Sigmoid colon (tissue), 7 donors: ENCODE results near the gene MTFP1. TPM values are rescaled to one million over a fixed set of nuclear protein-coding genes. Genes with fewer than 3 reads are reported as not detected.

Experiments used
- DNase-seq: peaks from one replicate; pipeline ENCODE4 v3.0.0-alpha.2; 2019
- H3K27ac ChIP-seq, 4 donors: fragments of 200-600 bp; sonication (generic); one replicate each; pipeline ENCODE4 v1.5.1; 2016 to 2019; ENCODE audit warnings: mild to moderate bottlenecking in 1 of 4
- H3K27me3 ChIP-seq, 3 donors: fragments of 200-600 bp; sonication (generic); one replicate each; pipeline ENCODE4 v1.5.1; 2019; ENCODE audit warnings: mild to moderate bottlenecking in 1 of 3
- H3K36me3 ChIP-seq, 4 donors: fragments of 200-600 bp; sonication (generic); one replicate each; pipeline ENCODE4 v1.5.1; 2016 to 2019
- H3K4me1 ChIP-seq, 4 donors: fragments of 200-600 bp; sonication (generic); one replicate each; pipeline ENCODE4 v1.5.1; 2017 to 2019
- H3K4me3 ChIP-seq, 4 donors: fragments of 200-600 bp; sonication (generic); one replicate each; pipeline ENCODE4 v1.5.1; 2017 to 2019; ENCODE audit warnings: mild to moderate bottlenecking in 2 of 4, moderate library complexity in 1 of 4
- H3K9me3 ChIP-seq, 4 donors: fragments of 200-600 bp in 3 of 4; sonication (generic) in 3 of 4; one replicate each; pipeline versions ENCODE4 v1.5.1 to v1.6.1; 2013 to 2019
- EP300 ChIP-seq, 4 donors: sonication (generic); formaldehyde crosslinking; IDR thresholded peaks; one replicate each; pipeline ENCODE4 v1.6.1; 2017; ENCODE audit warnings: antibody characterized with exemption in 4 of 4
- POLR2A ChIP-seq, 2 donors: fragments of 450-650 bp; IDR thresholded peaks; one replicate each; pipeline ENCODE4 v1.6.1; 2016; ENCODE audit warnings: antibody characterized with exemption in 2 of 2, mild to moderate bottlenecking in 2 of 2, moderate library complexity in 2 of 2
- POLR2AphosphoS5 ChIP-seq, 4 donors: sonication (generic); formaldehyde crosslinking; IDR thresholded peaks; one replicate each; pipeline ENCODE4 v1.6.1; 2017; ENCODE audit warnings: antibody characterized with exemption in 4 of 4
- WGBS, 2 donors: extraction: QIAGEN DNeasy Blood & Tissue Kit; methylation state at CpG; one replicate each; pipeline ENCODE4 v1.1.7; 2013; 5-methylcytosine and 5-hydroxymethylcytosine counted together
- intact Hi-C: fragments of 100-400 bp; cut with DNase I; formaldehyde crosslinking; loops from one replicate; pipeline ENCODE4 v1.15.1; 2023
- polyA plus RNA-seq, 3 donors: library from polyadenylated mRNA; stranded (reverse); fragments of 200-250 nt; gene quantifications; one replicate each; pipeline ENCODE4 v1.2.3, GENCODE V29; 2013
- total RNA-seq, 4 donors: library from RNA; depleted of rRNA; stranded (reverse); fragments of >200 nt; gene quantifications; one replicate each; pipeline ENCODE4 v1.1.0, GENCODE V29; 2016
- TF ChIP-seq, protein P1 (sequence below), 4 experiments: fragments of 450-650 bp in 3 of 4; fragments of 200-600 bp in 1 of 4; IDR thresholded peaks; one replicate each; pipeline ENCODE4 v1.5.1; 2016 to 2019; ENCODE audit warnings: antibody characterized with exemption in 4 of 4, mild to moderate bottlenecking in 3 of 4, moderate library complexity in 2 of 4
- donor health status: healthy with polysubstance abuse.
- donor health status: Bipolar disorder and iron deficiency.
- donor health status: healthy.

Gene MTFP1
- total and polyA plus RNA-seq, 7 donors = 2.9 to 38.5 (median 7.1) TPM

DNA sequence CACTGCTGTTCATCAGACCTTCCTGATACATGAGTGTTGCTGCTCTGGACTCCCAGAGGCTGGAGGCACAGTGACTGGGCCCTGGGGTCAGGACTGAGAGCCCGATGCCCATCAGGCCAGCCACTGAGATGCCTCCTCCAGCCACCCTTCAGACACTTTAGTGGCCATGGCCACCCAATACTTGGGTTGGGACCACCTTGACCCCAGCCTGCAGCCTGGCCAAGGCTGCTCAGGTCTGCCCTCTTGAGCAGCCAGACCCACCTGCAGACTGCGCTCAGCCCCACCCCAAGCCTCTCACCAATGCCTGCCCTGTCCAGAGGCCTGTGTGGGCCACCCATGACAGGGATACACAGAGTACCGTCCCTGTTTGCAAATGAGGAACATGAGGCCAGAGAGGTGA is 42.5 kb upstream of the MTFP1 start:
- Histone ChIP-seq H3K4me1 (peaks cover 3 to 16% (median 14%) of the 10 kb centered on the region in 4 donors), H3K27me3 (no peaks in the 10 kb centered on the region), H3K27ac (no peak overlapping the region), H3K4me3 (no peak overlapping the region), H3K9me3 (no peaks in the 10 kb centered on the region), H3K36me3 (peaks cover 0 to 45% (median 5%) of the 10 kb centered on the region in 4 donors)
- DNase-seq = no peak
- intact Hi-C loops = no loop called here
- WGBS, 2 donors = 61 to 65% methylated on average over 3 of the region's 3 CpGs
- no peak for TF ChIP-seq POLR2AphosphoS5 (IDR thresholded peaks at IDR 0.05)
- TF ChIP-seq, protein P1, sequence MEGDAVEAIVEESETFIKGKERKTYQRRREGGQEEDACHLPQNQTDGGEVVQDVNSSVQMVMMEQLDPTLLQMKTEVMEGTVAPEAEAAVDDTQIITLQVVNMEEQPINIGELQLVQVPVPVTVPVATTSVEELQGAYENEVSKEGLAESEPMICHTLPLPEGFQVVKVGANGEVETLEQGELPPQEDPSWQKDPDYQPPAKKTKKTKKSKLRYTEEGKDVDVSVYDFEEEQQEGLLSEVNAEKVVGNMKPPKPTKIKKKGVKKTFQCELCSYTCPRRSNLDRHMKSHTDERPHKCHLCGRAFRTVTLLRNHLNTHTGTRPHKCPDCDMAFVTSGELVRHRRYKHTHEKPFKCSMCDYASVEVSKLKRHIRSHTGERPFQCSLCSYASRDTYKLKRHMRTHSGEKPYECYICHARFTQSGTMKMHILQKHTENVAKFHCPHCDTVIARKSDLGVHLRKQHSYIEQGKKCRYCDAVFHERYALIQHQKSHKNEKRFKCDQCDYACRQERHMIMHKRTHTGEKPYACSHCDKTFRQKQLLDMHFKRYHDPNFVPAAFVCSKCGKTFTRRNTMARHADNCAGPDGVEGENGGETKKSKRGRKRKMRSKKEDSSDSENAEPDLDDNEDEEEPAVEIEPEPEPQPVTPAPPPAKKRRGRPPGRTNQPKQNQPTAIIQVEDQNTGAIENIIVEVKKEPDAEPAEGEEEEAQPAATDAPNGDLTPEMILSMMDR (IDR thresholded peaks at IDR 0.05) = no peak
- TF ChIP-seq EP300 (IDR thresholded peaks at IDR 0.05) = no peak
- no peak for TF ChIP-seq POLR2A (IDR thresholded peaks at IDR 0.05)

DNA sequence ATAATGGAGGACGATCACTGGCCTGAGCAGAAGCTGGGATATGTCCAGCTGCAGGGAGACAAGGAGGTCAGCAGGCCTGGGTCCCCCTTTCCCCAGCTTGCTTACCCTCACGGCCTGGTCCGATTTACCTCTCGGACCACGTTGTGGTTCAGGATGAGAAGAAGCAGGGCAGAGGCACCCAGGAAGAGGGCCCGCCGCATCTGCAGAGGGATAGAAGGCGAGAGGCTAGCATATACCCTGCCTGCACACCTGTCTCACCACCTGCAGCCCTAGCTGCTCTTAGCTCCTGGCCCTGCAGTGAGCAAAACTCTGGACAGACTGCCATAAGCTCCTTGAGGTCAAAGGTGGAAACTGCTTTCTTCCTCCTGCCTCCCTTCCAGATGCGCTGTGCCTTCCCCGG is 39.6 kb upstream of the MTFP1 start:
- Histone ChIP-seq H3K27me3 (no peaks in the 10 kb centered on the region), H3K9me3 (no peaks in the 10 kb centered on the region), H3K4me1 (peaks cover 3 to 16% (median 14%) of the 10 kb centered on the region in 4 donors), H3K27ac (no peak overlapping the region), H3K36me3 (peaks cover 0 to 24% (median 5%) of the 10 kb centered on the region in 4 donors), H3K4me3 (no peak overlapping the region)
- TF ChIP-seq EP300 (IDR thresholded peaks at IDR 0.05) (no peak), POLR2AphosphoS5 (IDR thresholded peaks at IDR 0.05) (no peak), POLR2A (IDR thresholded peaks at IDR 0.05) (no peak)
- TF ChIP-seq, protein P1 (IDR thresholded peaks at IDR 0.05) = no peak
- WGBS, 2 donors = 92 to 96% methylated on average over 10 of the region's 10 CpGs
- no peak for DNase-seq
- intact Hi-C loops = loop anchor here (2.0 to 5.0 kb wide), 4 partner anchors 29 to 275 kb away; partner anchors contain the start of genes CCDC157 and SF3A1

DNA sequence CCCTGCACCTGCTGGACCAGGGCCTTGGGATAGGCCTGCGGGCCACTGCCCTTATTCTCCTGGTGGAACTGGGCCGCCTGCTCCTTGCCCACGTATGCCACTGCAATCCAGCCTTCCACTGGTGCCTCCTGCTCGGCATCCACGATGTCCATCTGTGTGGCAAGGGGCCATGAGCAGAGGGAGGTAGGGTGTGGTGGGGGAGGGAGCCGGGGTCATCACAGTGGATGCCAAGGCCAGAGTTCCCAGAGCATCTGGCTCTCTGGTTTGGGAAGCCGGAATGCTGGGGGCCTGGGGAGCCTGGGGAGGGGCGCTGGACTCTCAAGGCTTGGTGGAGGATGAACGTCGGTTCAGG is 39.0 kb upstream of the MTFP1 start:
- peak; percentile 74 for DNase-seq
- no peaks in the 10 kb centered on the region for H3K9me3 ChIP-seq
- peak overlapping the region; percentile 76 to 86 (median 81) for H3K27ac ChIP-seq
- peak overlapping the region; percentile 46 to 67 (median 62) for H3K4me3 ChIP-seq
- peaks cover 3 to 16% (median 14%) of the 10 kb centered on the region in 4 donors for H3K4me1 ChIP-seq
- no peaks in the 10 kb centered on the region for H3K27me3 ChIP-seq
- TF ChIP-seq, protein P1 (IDR thresholded peaks at IDR 0.05) = no peak
- TF ChIP-seq POLR2A (IDR thresholded peaks at IDR 0.05) = no peak
- TF ChIP-seq POLR2AphosphoS5 (IDR thresholded peaks at IDR 0.05) = no peak
- TF ChIP-seq EP300 (IDR thresholded peaks at IDR 0.05) = no peak
- intact Hi-C loops = loop anchor here (2.0 to 5.0 kb wide), 4 partner anchors 30 to 276 kb away; partner anchors contain the start of genes CCDC157 and SF3A1
- 29 to 35% methylated on average over 10 of the region's 10 CpGs for WGBS, 2 donors
- peaks cover 0 to 17% (median 3%) of the 10 kb centered on the region in 4 donors for H3K36me3 ChIP-seq

DNA sequence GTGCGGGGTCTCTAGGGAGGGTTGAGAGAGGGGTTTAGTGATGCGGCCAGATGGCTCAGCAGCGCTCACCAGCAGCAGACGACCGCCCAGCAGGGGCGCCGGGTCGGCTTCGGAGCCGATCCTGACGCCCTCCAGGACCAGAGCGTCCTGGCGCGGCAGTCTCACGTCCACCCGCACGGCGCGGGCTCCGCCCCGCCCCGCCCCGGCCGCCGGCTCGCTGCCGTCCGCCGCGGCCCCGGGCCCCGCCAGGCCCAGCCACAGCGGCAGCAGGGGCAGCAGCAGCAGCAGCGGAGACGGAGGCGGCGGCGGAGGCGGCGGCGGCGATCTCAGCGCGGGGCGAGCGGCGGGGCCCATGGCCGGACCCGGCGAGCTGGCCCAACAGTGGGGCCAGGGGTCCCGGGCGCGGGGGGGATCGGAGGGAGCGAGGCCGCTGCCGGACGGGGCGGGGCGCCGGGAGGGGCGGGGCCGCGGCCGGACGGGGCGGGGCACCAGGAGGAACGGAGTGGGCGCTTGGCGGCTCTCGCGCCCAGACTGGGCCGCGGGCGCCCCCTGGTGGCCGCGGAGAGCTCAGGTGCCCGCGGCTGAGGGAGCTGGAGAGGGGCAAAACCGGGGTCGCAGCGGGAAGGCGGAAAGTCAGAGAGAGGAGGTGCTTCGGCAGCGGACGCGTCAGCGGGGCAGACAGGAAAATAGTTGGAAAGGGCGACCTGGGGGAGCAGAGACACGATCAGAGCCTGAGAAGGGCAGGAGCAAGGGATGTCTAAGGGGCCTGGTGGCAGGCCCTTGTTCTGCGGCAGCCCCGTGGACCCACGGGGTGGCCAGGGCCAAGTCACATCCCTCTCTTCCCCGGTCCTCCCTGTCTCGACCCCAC is 38.4 kb upstream of the MTFP1 start, which contains the start of gene RNF215:
RNF215 (minus strand) TSS at position 452 of the 868 bp plus-strand sequence; CDS start at position 354, 98 bp downstream.
- peak; percentile 88 for DNase-seq
- peaks cover 0 to 15% (median 3%) of the 10 kb centered on the region in 4 donors for H3K36me3 ChIP-seq
- intact Hi-C loops = loop anchor here (1.0 to 5.0 kb wide), 6 partner anchors 30 to 276 kb away; partner anchors contain the start of genes CCDC157 and SF3A1
- WGBS, 2 donors = 2% methylated on average over 95 of the region's 95 CpGs
- H3K4me3 ChIP-seq = peak within 1 kb of the TSS; percentile 46 to 67 (median 62)
- peak within 1 kb of the TSS; percentile 76 to 86 (median 81) for H3K27ac ChIP-seq
- no peaks in the 10 kb centered on the region for H3K27me3 ChIP-seq
- peaks cover 3 to 16% (median 14%) of the 10 kb centered on the region in 4 donors for H3K4me1 ChIP-seq
- TF ChIP-seq EP300 (IDR thresholded peaks at IDR 0.05) (no peak), POLR2A (IDR thresholded peaks at IDR 0.05) (no peak), POLR2AphosphoS5 (IDR thresholded peaks at IDR 0.05) (no peak)
- TF ChIP-seq, protein P1 (IDR thresholded peaks at IDR 0.05) = peak; percentile 92 to 94 (median 94)
- H3K9me3 ChIP-seq = no peaks in the 10 kb centered on the region
